Measurements from ENCODE around the gene WDR90. TPM values are rescaled to one million over a fixed set of nuclear protein-coding genes. Genes with fewer than 3 reads are reported as not detected.
A peak's percentile ranks its signal among the peaks of the same experiment; 100 is the strongest.

Gene WDR90
- polyA plus RNA-seq, 2 donors: 19.5 to 45.3 TPM

GRCh38 chr16:703406-703805, 54.2 kb downstream of the WDR90 start:
- no peaks in the 10 kb centered on the region for H3K36me3 ChIP-seq (ENCODE audit: control insufficient read depth in 2 of 2, insufficient read depth in 2 of 2, low read length in 1 of 2)
- no peak overlapping the region for H3K4me3 ChIP-seq (ENCODE audit: low read depth in 1 of 2, low read length in 2 of 2)
- no peaks in the 10 kb centered on the region for H3K9me3 ChIP-seq (ENCODE audit: control insufficient read depth in 2 of 2, insufficient read depth in 1 of 2, low read depth in 1 of 2, low read length in 1 of 2)
- H3K4me1 ChIP-seq (ENCODE audit: control insufficient read depth in 2 of 2, insufficient read depth in 2 of 2, low read length in 1 of 2): peaks cover 10 to 20% of the 10 kb centered on the region in 2 donors
- no peak overlapping the region for H3K27ac ChIP-seq (ENCODE audit: low read depth in 2 of 2, low read length in 1 of 2)
- 70 to 80% methylated on average over 12 of the region's 12 CpGs for WGBS, 2 donors
- H3K27me3 ChIP-seq (ENCODE audit: control insufficient read depth in 1 of 2, insufficient read depth in 2 of 2, low read length in 2 of 2): peaks cover 6 to 36% of the 10 kb centered on the region in 2 donors

DNA sequence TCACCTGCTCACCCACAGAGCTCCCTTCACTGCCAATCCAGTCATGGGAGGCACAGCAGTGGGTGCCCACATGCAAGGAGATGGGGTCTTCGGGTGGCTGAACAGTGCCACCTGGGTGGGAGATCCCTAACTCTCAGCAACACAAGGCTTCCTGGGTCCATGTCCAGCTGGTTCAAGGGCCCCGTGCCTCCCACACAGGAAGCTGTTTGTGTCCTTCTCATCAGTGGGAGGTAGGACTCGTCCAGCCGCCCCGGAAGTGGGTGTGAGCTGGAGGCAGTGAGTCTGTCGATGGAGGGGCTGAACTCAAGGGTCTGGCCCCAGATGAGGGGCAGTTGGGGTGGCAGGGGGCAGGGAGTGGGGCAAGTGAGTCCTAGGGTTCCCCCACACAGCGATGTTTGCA, 54.9 kb downstream of the WDR90 start:
- H3K9me3 ChIP-seq (ENCODE audit: control insufficient read depth in 2 of 2, insufficient read depth in 1 of 2, low read depth in 1 of 2, low read length in 1 of 2): no peaks in the 10 kb centered on the region
- H3K36me3 ChIP-seq (ENCODE audit: control insufficient read depth in 2 of 2, insufficient read depth in 2 of 2, low read length in 1 of 2): no peaks in the 10 kb centered on the region
- H3K27me3 ChIP-seq (ENCODE audit: control insufficient read depth in 1 of 2, insufficient read depth in 2 of 2, low read length in 2 of 2): peaks cover 6 to 37% of the 10 kb centered on the region in 2 donors
- H3K4me1 ChIP-seq (ENCODE audit: control insufficient read depth in 2 of 2, insufficient read depth in 2 of 2, low read length in 1 of 2): peaks cover 10 to 20% of the 10 kb centered on the region in 2 donors
- no peak overlapping the region for H3K4me3 ChIP-seq (ENCODE audit: low read depth in 1 of 2, low read length in 2 of 2)
- 69 to 72% methylated on average over 6 to 7 of the region's 7 CpGs for WGBS, 2 donors
- H3K27ac ChIP-seq (ENCODE audit: low read depth in 2 of 2, low read length in 1 of 2): no peak overlapping the region

GRCh38 chr16:704552-705380, 55.6 kb downstream of the WDR90 start:
- WGBS, 2 donors: 9 to 11% methylated on average over 31 to 50 of the region's 50 CpGs
- Histone ChIP-seq H3K27ac (ENCODE audit: low read depth in 2 of 2, low read length in 1 of 2) (no peak overlapping the region), H3K27me3 (ENCODE audit: control insufficient read depth in 1 of 2, insufficient read depth in 2 of 2, low read length in 2 of 2) (peaks cover 6 to 41% of the 10 kb centered on the region in 2 donors), H3K36me3 (ENCODE audit: control insufficient read depth in 2 of 2, insufficient read depth in 2 of 2, low read length in 1 of 2) (no peaks in the 10 kb centered on the region), H3K4me3 (ENCODE audit: low read depth in 1 of 2, low read length in 2 of 2) (peak overlapping the region in 1 of 2 donors; percentile 36), H3K9me3 (ENCODE audit: control insufficient read depth in 2 of 2, insufficient read depth in 1 of 2, low read depth in 1 of 2, low read length in 1 of 2) (no peaks in the 10 kb centered on the region), H3K4me1 (ENCODE audit: control insufficient read depth in 2 of 2, insufficient read depth in 2 of 2, low read length in 1 of 2) (peaks cover 10 to 20% of the 10 kb centered on the region in 2 donors)

GRCh38 chr16:705431-706188, 56.4 kb downstream of the WDR90 start, which contains the start of gene FBXL16:
FBXL16 (minus strand) TSS chr16:705801; CDS start chr16:697405, 8,396 bp downstream.
- Histone ChIP-seq H3K27ac (ENCODE audit: low read depth in 2 of 2, low read length in 1 of 2) (no peak within 1 kb of the TSS), H3K27me3 (ENCODE audit: control insufficient read depth in 1 of 2, insufficient read depth in 2 of 2, low read length in 2 of 2) (peaks cover 6 to 41% of the 10 kb centered on the region in 2 donors), H3K4me1 (ENCODE audit: control insufficient read depth in 2 of 2, insufficient read depth in 2 of 2, low read length in 1 of 2) (peaks cover 10 to 20% of the 10 kb centered on the region in 2 donors), H3K9me3 (ENCODE audit: control insufficient read depth in 2 of 2, insufficient read depth in 1 of 2, low read depth in 1 of 2, low read length in 1 of 2) (no peaks in the 10 kb centered on the region), H3K4me3 (ENCODE audit: low read depth in 1 of 2, low read length in 2 of 2) (peak within 1 kb of the TSS; percentile 23 to 36), H3K36me3 (ENCODE audit: control insufficient read depth in 2 of 2, insufficient read depth in 2 of 2, low read length in 1 of 2) (no peaks in the 10 kb centered on the region)
- WGBS, 2 donors: 0 to 1% methylated on average over 27 to 115 of the region's 115 CpGs

DNA sequence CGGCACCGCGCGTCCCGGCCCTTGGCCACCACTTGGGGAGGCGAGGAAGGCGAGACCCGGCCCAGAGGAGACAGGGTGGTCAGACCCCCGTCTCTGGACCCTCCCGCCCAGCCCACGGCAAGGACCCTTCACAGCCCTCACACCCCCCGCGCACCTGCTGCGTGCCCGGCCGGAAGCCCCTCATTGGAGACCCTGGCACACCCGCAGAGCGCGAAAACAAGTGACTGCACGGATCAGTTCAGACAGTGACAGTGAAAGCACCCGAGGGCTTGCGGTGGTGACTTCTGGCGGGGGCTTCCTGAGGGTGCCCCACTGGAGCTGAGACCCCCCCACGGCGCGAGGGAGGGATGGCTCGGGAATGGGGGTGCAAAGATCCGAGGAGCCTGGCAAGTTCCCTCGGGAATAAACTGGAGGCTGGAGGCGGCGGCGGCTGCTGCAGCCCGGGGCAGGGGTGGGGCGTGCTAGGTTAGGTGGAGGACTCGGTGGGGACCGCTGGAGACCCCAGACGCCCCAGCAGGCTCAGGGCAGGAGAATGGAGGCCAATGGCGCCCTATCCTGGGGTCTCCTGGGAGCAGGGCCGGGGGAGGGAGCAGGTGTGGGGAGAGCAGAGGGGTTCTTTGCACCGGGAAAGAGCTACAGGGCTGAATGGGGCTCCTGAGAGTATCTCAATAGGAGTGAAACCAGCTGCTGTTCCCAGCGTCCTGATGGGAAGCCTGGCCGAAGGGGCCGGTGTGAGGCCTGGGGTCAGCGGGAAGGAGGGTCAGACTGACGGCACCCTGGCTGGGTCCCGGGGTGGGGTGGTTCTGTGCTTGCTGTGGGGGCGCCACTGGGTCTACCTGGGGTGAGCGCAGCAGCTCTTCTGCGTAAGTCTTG, 57.3 kb downstream of the WDR90 start:
- H3K9me3 ChIP-seq (ENCODE audit: control insufficient read depth in 2 of 2, insufficient read depth in 1 of 2, low read depth in 1 of 2, low read length in 1 of 2): no peaks in the 10 kb centered on the region
- no peak overlapping the region for H3K27ac ChIP-seq (ENCODE audit: low read depth in 2 of 2, low read length in 1 of 2)
- H3K27me3 ChIP-seq (ENCODE audit: control insufficient read depth in 1 of 2, insufficient read depth in 2 of 2, low read length in 2 of 2): peaks cover 6 to 36% of the 10 kb centered on the region in 2 donors
- peaks cover 10 to 18% of the 10 kb centered on the region in 2 donors for H3K4me1 ChIP-seq (ENCODE audit: control insufficient read depth in 2 of 2, insufficient read depth in 2 of 2, low read length in 1 of 2)
- H3K36me3 ChIP-seq (ENCODE audit: control insufficient read depth in 2 of 2, insufficient read depth in 2 of 2, low read length in 1 of 2): no peaks in the 10 kb centered on the region
- WGBS, 2 donors: 2 to 4% methylated on average over 48 to 49 of the region's 49 CpGs
- peak overlapping the region in 1 of 2 donors; percentile 36 for H3K4me3 ChIP-seq (ENCODE audit: low read depth in 1 of 2, low read length in 2 of 2)

- H3K27ac ChIP-seq (ENCODE audit: low read depth in 2 of 2, low read length in 1 of 2): no peak overlapping the region
- H3K9me3 ChIP-seq (ENCODE audit: control insufficient read depth in 2 of 2, insufficient read depth in 1 of 2, low read depth in 1 of 2, low read length in 1 of 2): no peaks in the 10 kb centered on the region
- H3K4me3 ChIP-seq (ENCODE audit: low read depth in 1 of 2, low read length in 2 of 2): no peak overlapping the region
- H3K27me3 ChIP-seq (ENCODE audit: control insufficient read depth in 1 of 2, insufficient read depth in 2 of 2, low read length in 2 of 2): peaks cover 0 to 31% of the 10 kb centered on the region in 2 donors
- WGBS, 2 donors: 25 to 29% methylated on average over 12 to 14 of the region's 14 CpGs
- no peaks in the 10 kb centered on the region for H3K36me3 ChIP-seq (ENCODE audit: control insufficient read depth in 2 of 2, insufficient read depth in 2 of 2, low read length in 1 of 2)
- peaks cover 10 to 18% of the 10 kb centered on the region in 2 donors for H3K4me1 ChIP-seq (ENCODE audit: control insufficient read depth in 2 of 2, insufficient read depth in 2 of 2, low read length in 1 of 2)
These were observed 57.9 kb downstream of the WDR90 start for GRCh38 chr16:707062-707538.

- 42 to 60% methylated on average over 3 of the region's 3 CpGs for WGBS, 2 donors
- H3K4me1 ChIP-seq (ENCODE audit: control insufficient read depth in 2 of 2, insufficient read depth in 2 of 2, low read length in 1 of 2): peaks cover 10 to 18% of the 10 kb centered on the region in 2 donors
- H3K27ac ChIP-seq (ENCODE audit: low read depth in 2 of 2, low read length in 1 of 2): no peak overlapping the region
- peaks cover 0 to 27% of the 10 kb centered on the region in 2 donors for H3K27me3 ChIP-seq (ENCODE audit: control insufficient read depth in 1 of 2, insufficient read depth in 2 of 2, low read length in 2 of 2)
- H3K4me3 ChIP-seq (ENCODE audit: low read depth in 1 of 2, low read length in 2 of 2): no peak overlapping the region
- no peaks in the 10 kb centered on the region for H3K36me3 ChIP-seq (ENCODE audit: control insufficient read depth in 2 of 2, insufficient read depth in 2 of 2, low read length in 1 of 2)
- H3K9me3 ChIP-seq (ENCODE audit: control insufficient read depth in 2 of 2, insufficient read depth in 1 of 2, low read depth in 1 of 2, low read length in 1 of 2): no peaks in the 10 kb centered on the region
These were observed 58.9 kb downstream of the WDR90 start for GRCh38 chr16:708019-708418.

DNA sequence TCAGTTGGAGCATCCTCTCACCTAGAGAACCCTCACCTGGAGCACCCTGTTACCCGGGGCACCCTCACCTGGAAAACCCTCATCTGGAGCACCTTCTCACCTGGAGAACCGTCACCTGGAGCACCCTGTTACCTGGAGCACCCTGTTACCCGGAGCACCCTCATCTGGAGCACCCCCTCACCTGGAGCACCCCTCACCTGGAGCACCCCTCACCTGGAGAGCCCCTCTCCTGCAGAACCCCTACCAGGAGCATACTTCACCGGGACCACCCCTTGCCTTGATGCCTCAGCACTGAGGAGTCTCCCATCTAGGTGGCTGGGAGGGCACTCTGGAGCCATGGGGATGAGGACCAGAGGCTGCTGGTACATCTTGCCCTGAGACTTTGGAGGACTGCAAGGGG, 59.8 kb downstream of the WDR90 start:
- H3K9me3 ChIP-seq (ENCODE audit: control insufficient read depth in 2 of 2, insufficient read depth in 1 of 2, low read depth in 1 of 2, low read length in 1 of 2): no peaks in the 10 kb centered on the region
- no peak overlapping the region for H3K27ac ChIP-seq (ENCODE audit: low read depth in 2 of 2, low read length in 1 of 2)
- peaks cover 0 to 23% of the 10 kb centered on the region in 2 donors for H3K27me3 ChIP-seq (ENCODE audit: control insufficient read depth in 1 of 2, insufficient read depth in 2 of 2, low read length in 2 of 2)
- no peak overlapping the region for H3K4me3 ChIP-seq (ENCODE audit: low read depth in 1 of 2, low read length in 2 of 2)
- WGBS, 2 donors: 58 to 80% methylated on average over 4 of the region's 4 CpGs
- no peaks in the 10 kb centered on the region for H3K36me3 ChIP-seq (ENCODE audit: control insufficient read depth in 2 of 2, insufficient read depth in 2 of 2, low read length in 1 of 2)
- H3K4me1 ChIP-seq (ENCODE audit: control insufficient read depth in 2 of 2, insufficient read depth in 2 of 2, low read length in 1 of 2): peaks cover 10 to 18% of the 10 kb centered on the region in 2 donors
